ENCODE measurements around the gene ZNF266.

ZNF266 gene

DNA sequence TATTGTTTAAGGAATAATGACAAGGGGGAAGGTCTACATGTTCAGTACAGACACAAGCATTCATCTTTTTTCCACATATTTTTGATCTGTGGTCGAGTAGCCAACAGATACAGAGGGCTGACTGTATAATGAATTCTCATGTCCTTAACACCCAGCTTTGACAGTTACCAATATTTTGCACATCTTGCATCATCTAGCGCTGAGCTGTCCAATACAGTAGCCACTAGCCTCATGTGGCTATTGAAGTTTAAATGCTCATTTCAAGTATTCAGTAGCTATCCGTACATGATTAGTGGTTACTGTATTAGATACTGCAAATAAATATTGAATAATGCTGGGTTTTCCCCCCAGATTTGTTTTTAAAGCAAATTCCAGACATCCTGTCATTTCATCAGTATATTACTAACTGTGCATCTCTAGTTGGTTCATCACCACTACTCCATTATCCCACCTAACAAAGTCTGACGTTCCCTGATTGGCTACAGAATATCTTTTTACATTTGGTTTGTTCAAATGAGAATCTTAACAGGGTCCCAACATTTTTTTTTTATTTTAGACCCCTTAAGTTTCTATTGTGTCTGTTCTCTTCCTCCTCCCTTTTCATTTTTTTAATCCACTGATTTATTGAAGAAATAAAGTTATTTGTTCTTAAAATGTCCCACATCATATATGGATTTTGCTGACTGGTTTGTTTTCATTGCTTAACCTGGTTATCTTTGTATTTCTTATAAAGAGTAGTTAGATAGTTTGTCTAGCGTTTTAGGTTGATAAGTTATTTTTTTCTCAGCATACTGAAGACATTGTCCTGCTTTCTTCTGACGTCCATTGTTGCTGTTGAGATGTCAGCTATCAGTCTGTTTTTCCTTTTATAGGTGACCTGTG, 64.4 kb downstream of the ZNF266 start:
- no peak overlapping the region for H3K4me2 ChIP-seq (ENCODE audit: low read length)
- H3K79me2 ChIP-seq (ENCODE audit: control insufficient read depth, insufficient read depth, low read length): no peaks in the 10 kb centered on the region
- no peak overlapping the region for H3K27ac ChIP-seq (ENCODE audit: low read depth, low read length)
- no peak overlapping the region for H4K5ac ChIP-seq (ENCODE audit: low read length)
- no peak overlapping the region for H2BK15ac ChIP-seq (replicated peaks; ENCODE audit: low read depth)
- no peaks in the 10 kb centered on the region for H3K79me1 ChIP-seq (ENCODE audit: low read length)
- no peak overlapping the region for H3K18ac ChIP-seq (ENCODE audit: low read length)
- no peak overlapping the region for H2BK5ac ChIP-seq (ENCODE audit: low read length)
- H3K4me3 ChIP-seq (ENCODE audit: low read length): no peak overlapping the region
- no peak overlapping the region for H4K8ac ChIP-seq (ENCODE audit: low read depth, low read length)
- H3K27me3 ChIP-seq (ENCODE audit: insufficient read depth, low read length, poor library complexity): no peaks in the 10 kb centered on the region
- H2BK120ac ChIP-seq (ENCODE audit: low read depth, low read length): no peak overlapping the region
- no peak overlapping the region for H3K23ac ChIP-seq (ENCODE audit: low read length)
- no peak overlapping the region for H3K9ac ChIP-seq (ENCODE audit: low read length)
- no peak overlapping the region for H2AK5ac ChIP-seq (ENCODE audit: low read length)
- no CpG with 5 or more reads among the region's 6 CpGs for WGBS (ENCODE audit: extremely low coverage, insufficient coverage, low lambda C conversion rate)
- no peak for DNase-seq
- H3K4ac ChIP-seq (ENCODE audit: low read depth, low read length): no peak overlapping the region
- no peaks in the 10 kb centered on the region for H3K4me1 ChIP-seq (ENCODE audit: control insufficient read depth, low read depth, low read length)
- no peaks in the 10 kb centered on the region for H3K36me3 ChIP-seq (ENCODE audit: control insufficient read depth, insufficient read depth, low read length)
- no peak overlapping the region for H3K56ac ChIP-seq (ENCODE audit: low read length)

GRCh38 chr19:9362905-9363304, 72.5 kb downstream of the ZNF266 start, which contains the start of gene ZNF177:
ZNF177 (plus strand) TSS chr19:9363013; CDS start chr19:9378312, 15,299 bp downstream.
- WGBS (ENCODE audit: extremely low coverage, insufficient coverage, low lambda C conversion rate): no CpG with 5 or more reads among the region's 28 CpGs
- H3K79me2 ChIP-seq (ENCODE audit: control insufficient read depth, insufficient read depth, low read length): no peaks in the 10 kb centered on the region
- H3K4ac ChIP-seq (ENCODE audit: low read depth, low read length): no peak within 1 kb of the TSS
- H3K18ac ChIP-seq (ENCODE audit: low read length): no peak within 1 kb of the TSS
- H4K8ac ChIP-seq (ENCODE audit: low read depth, low read length): no peak within 1 kb of the TSS
- no peak within 1 kb of the TSS for H3K56ac ChIP-seq (ENCODE audit: low read length)
- no peaks in the 10 kb centered on the region for H3K36me3 ChIP-seq (ENCODE audit: control insufficient read depth, insufficient read depth, low read length)
- H3K4me2 ChIP-seq (ENCODE audit: low read length): no peak within 1 kb of the TSS
- H3K4me1 ChIP-seq (ENCODE audit: control insufficient read depth, low read depth, low read length): no peaks in the 10 kb centered on the region
- H3K27ac ChIP-seq (ENCODE audit: low read depth, low read length): no peak within 1 kb of the TSS
- no peak within 1 kb of the TSS for H4K5ac ChIP-seq (ENCODE audit: low read length)
- no peaks in the 10 kb centered on the region for H3K79me1 ChIP-seq (ENCODE audit: low read length)
- no peak for DNase-seq
- no peak within 1 kb of the TSS for H3K4me3 ChIP-seq (ENCODE audit: low read length)
- H2AK5ac ChIP-seq (ENCODE audit: low read length): no peak within 1 kb of the TSS
- H3K9ac ChIP-seq (ENCODE audit: low read length): no peak within 1 kb of the TSS
- H3K23ac ChIP-seq (ENCODE audit: low read length): no peak within 1 kb of the TSS
- no peak within 1 kb of the TSS for H2BK15ac ChIP-seq (replicated peaks; ENCODE audit: low read depth)
- H2BK5ac ChIP-seq (ENCODE audit: low read length): no peak within 1 kb of the TSS
- H3K27me3 ChIP-seq (ENCODE audit: insufficient read depth, low read length, poor library complexity): no peaks in the 10 kb centered on the region
- no peak within 1 kb of the TSS for H2BK120ac ChIP-seq (ENCODE audit: low read depth, low read length)
